ENCODE results near the gene TMEM209.

DNA sequence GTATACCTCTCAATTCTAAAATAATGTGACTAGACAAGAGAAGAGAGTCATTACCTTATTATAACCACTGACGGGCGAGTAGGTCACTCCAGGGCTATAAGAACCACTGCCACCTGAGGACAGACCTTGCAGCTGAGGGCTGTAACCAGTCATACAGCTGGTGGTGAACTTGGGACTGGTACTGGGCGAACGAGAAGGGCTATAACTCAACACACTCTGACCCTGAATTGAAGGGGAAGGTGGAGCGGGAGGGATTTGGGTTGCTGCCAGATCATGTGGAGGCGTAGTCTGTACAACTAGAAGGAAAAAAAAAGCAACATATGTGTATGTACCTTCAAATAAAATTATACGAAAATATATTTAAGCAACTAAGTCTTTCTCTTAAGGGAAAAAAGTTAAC, 3.4 kb downstream of the TMEM209 start:
- TF ChIP-seq, protein P1, sequence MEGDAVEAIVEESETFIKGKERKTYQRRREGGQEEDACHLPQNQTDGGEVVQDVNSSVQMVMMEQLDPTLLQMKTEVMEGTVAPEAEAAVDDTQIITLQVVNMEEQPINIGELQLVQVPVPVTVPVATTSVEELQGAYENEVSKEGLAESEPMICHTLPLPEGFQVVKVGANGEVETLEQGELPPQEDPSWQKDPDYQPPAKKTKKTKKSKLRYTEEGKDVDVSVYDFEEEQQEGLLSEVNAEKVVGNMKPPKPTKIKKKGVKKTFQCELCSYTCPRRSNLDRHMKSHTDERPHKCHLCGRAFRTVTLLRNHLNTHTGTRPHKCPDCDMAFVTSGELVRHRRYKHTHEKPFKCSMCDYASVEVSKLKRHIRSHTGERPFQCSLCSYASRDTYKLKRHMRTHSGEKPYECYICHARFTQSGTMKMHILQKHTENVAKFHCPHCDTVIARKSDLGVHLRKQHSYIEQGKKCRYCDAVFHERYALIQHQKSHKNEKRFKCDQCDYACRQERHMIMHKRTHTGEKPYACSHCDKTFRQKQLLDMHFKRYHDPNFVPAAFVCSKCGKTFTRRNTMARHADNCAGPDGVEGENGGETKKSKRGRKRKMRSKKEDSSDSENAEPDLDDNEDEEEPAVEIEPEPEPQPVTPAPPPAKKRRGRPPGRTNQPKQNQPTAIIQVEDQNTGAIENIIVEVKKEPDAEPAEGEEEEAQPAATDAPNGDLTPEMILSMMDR (conservative IDR thresholded peaks at IDR 0.05): no peak
- no peak for TF ChIP-seq EZH2 (IDR thresholded peaks at IDR 0.05; ENCODE audit: low read depth)
